H1 (cell line): ENCODE results near the gene EPB41L2. TPM values are rescaled to one million over a fixed set of nuclear protein-coding genes. Genes with fewer than 3 reads are reported as not detected.

ENCODE experiments used
- CHD1 ChIP-seq: IDR thresholded peaks from 2 replicates; pipeline ENCODE4 v1.6.1; 2012; ENCODE audit warnings: low read depth, low read length, improper control_type of control experiment
- CHD2 ChIP-seq: IDR thresholded peaks from 2 replicates; pipeline ENCODE4 v1.6.1; 2012; ENCODE audit warnings: low read length, improper control_type of control experiment
- CHD7 ChIP-seq: fragments of 300-600 bp; sonication (generic); IDR thresholded peaks from 2 replicates; pipeline ENCODE4 v1.7.1; 2012; ENCODE audit warnings: low read length, moderate library complexity, mild to moderate bottlenecking, inconsistent platforms; ENCODE audit not compliant: insufficient replicate concordance
- EP300 ChIP-seq, 2 experiments: IDR thresholded peaks; 1 replicate in 1 of 2; 2 replicates in 1 of 2; pipeline ENCODE4 v1.6.1; 2011 to 2012; ENCODE audit warnings: low read depth in 2 of 2, low read length in 2 of 2, mild to moderate bottlenecking in 2 of 2, borderline replicate concordance in 1 of 2, inconsistent platforms in 1 of 2, moderate library complexity in 1 of 2
- KDM4A ChIP-seq: IDR thresholded peaks from one replicate; pipeline ENCODE4 v1.7.1; 2012; ENCODE audit warnings: low read depth, mild to moderate bottlenecking, moderate library complexity, low read length, inconsistent platforms; ENCODE audit not compliant: severe bottlenecking
- NANOG ChIP-seq: IDR thresholded peaks from 2 replicates; pipeline ENCODE4 v1.6.1; 2011; ENCODE audit warnings: low read length, low read depth, mild to moderate bottlenecking, inconsistent platforms; ENCODE audit not compliant: insufficient read depth, poor library complexity, severe bottlenecking
- RXRA ChIP-seq: IDR thresholded peaks from 2 replicates; pipeline ENCODE4 v1.6.1; 2011; ENCODE audit warnings: low read depth, mild to moderate bottlenecking, low read length, moderate library complexity; ENCODE audit not compliant: insufficient read depth
- SIRT6 ChIP-seq: IDR thresholded peaks from one replicate; pipeline ENCODE4 v1.7.1; 2012; ENCODE audit warnings: low read length, inconsistent platforms
- TEAD4 ChIP-seq: IDR thresholded peaks from 2 replicates; pipeline ENCODE4 v1.6.1; 2012; ENCODE audit warnings: low read depth, low read length, inconsistent platforms, mixed read lengths
- polyA plus RNA-seq, 7 experiments: library from polyadenylated mRNA; depleted of rRNA in 3 of 7; stranded (reverse) in 5 of 7; unstranded in 2 of 7; fragments of >200 nt in 5 of 7; fragments of 200-250 nt in 2 of 7; gene quantifications; 1 replicate in 5 of 7; 2 replicates in 1 of 7; 4 replicates in 1 of 7; pipeline versions ENCODE4 v1.2.1 to v1.2.3, GENCODE V29; 2011 to 2013; ENCODE audit warnings: missing spikeins in 2 of 7, mixed read lengths in 2 of 7
- total RNA-seq: library from RNA; stranded (reverse); fragmentation: NEBNext Ultra II Directional; extraction: Animal tissue kit (Norgen Biotek cat#: 25700); gene quantifications from 2 replicates; pipeline ENCODE4 v1.2.1, GENCODE V29; 2021

EPB41L2 gene
- total and polyA plus RNA-seq, 2 of the 8 experiments (the other 6 are each of a cell fraction or from before 2014, with no cell fraction given) = 22.5 to 123 TPM

GRCh38 chr6:130863415-130864230 is 199.4 kb downstream of the EPB41L2 start (continued):
- TF ChIP-seq CHD7 = no peak
- no peak for TF ChIP-seq NANOG
- no peak for TF ChIP-seq SIRT6
- no peak for TF ChIP-seq TEAD4
- no peak for TF ChIP-seq CHD1
- no peak for TF ChIP-seq CHD2
- no peak for TF ChIP-seq RXRA
- TF ChIP-seq EP300 (IDR thresholded peaks at IDR 0.05; ENCODE audit: borderline replicate concordance in 1 of 2, low read depth in 2 of 2, low read length in 2 of 2) = no peak
- TF ChIP-seq KDM4A = no peak
